GM23338 (cell line): ENCODE results near the gene HRNR. TPM values are rescaled to one million over a fixed set of nuclear protein-coding genes. Genes with fewer than 3 reads are reported as not detected.

Experiments
- CTCF ChIP-seq, 2 experiments: fragments of 200-600 bp in 1 of 2; sonication (generic) in 1 of 2; conservative IDR thresholded peaks; 2 replicates each; pipeline versions ENCODE4 v1.5.1 to v1.6.1; 2016 to 2017; ENCODE audit warnings: antibody characterized with exemption in 2 of 2, low read depth in 2 of 2, mild to moderate bottlenecking in 2 of 2, moderate library complexity in 1 of 2
- ZNF114 ChIP-seq: fragments of 250-450 bp; sonication (Bioruptor Pico); IDR thresholded peaks from 2 replicates; pipeline ENCODE4 v1.5.0; 2020; ENCODE audit warnings: mild to moderate bottlenecking, moderate library complexity
- polyA plus RNA-seq: library from polyadenylated mRNA; unstranded; fragments of >200 nt; fragmentation: Nextera tagmentation; extraction: Ambion mirVana; gene quantifications from 2 replicates; pipeline ENCODE4 v1.2.1, GENCODE V29; 2016
- total RNA-seq: library from RNA; depleted of rRNA; stranded (reverse); fragments of >200 nt; shearing (Covaris generic); gene quantifications from 2 replicates; pipeline ENCODE4 v1.2.3, GENCODE V29; 2014; rRNA removed

HRNR gene
- total and polyA plus RNA-seq, 2 experiments from 2014 or later = not detected

DNA sequence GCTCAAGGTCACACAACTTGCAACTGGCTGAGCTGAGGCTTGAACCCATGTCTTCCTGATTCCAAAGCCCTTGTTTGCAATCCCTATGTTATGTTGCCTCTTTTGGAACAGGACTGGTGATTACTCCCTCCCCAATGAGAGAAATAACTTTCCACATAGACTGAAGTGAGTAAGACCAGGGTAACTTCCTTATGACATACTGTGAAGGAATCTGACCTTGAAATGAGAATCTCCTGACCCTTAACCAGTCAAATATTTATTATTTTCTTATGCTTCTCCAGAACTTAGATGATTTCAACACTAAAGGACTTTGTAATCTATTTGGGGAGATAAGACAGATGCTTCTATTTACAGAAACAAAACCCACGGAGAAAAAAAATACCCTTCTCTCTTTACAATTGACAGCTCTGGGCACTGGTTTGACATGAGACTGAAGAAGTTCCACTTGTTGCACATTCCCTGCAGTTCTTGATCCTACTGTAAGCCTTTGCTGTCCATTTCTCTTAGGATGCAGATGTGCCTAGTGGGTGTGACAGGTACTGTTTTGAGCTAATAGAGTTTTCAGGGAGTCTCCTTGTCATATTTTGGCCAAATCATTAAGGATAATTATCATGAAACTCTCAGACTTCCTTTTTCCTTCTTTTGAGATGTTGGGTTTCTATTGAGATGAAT is 61.1 kb downstream of the HRNR start (continued):
- TF ChIP-seq ZNF114 (CRISPR knock-in tag) (no peak), CTCF (conservative IDR thresholded peaks at IDR 0.05; ENCODE audit: low read depth in 2 of 2) (no peak)

Other genes with a start within 250 kb of the HRNR start
- gene S100A10, start 230.3 kb downstream of the HRNR start, total RNA-seq = 25.6 and 35.9 TPM in 2 replicates
- 634 and 677 TPM in 2 replicates for gene S100A10, start 230.3 kb downstream of the HRNR start, polyA plus RNA-seq
- 73.1 and 78.6 TPM in 2 replicates for gene S100A11, start 187.2 kb downstream of the HRNR start, total RNA-seq
- gene S100A11, start 187.2 kb downstream of the HRNR start, polyA plus RNA-seq = 596 and 668 TPM in 2 replicates
- gene TCHHL1, start 135.1 kb downstream of the HRNR start, total RNA-seq = not detected in 2 replicates
- not detected in 2 replicates for gene TCHHL1, start 135.1 kb downstream of the HRNR start, polyA plus RNA-seq
- 0.19 and 0.38 TPM in 2 replicates for gene TCHH, start 108.7 kb downstream of the HRNR start, total RNA-seq
- 0.33 and 0.42 TPM in 2 replicates for gene TCHH, start 108.7 kb downstream of the HRNR start, polyA plus RNA-seq
- not detected in 2 replicates for gene RPTN, start 65.0 kb downstream of the HRNR start, total RNA-seq
- not detected in 2 replicates for gene RPTN, start 65.0 kb downstream of the HRNR start, polyA plus RNA-seq
- 0.03 TPM in 1 of 2 replicates, not detected in the other for gene FLG, start 101.0 kb upstream of the HRNR start, total RNA-seq
- not detected in 2 replicates for gene FLG, start 101.0 kb upstream of the HRNR start, polyA plus RNA-seq
- not detected in 2 replicates for gene FLG2, start 135.8 kb upstream of the HRNR start, total RNA-seq
- gene FLG2, start 135.8 kb upstream of the HRNR start, polyA plus RNA-seq = not detected in 2 replicates
- not detected in 2 replicates for gene CRNN, start 190.1 kb upstream of the HRNR start, total RNA-seq
- gene CRNN, start 190.1 kb upstream of the HRNR start, polyA plus RNA-seq = not detected in 2 replicates